Keratinocyte (primary cell): ENCODE data around the gene MUC2. TPM values are rescaled to one million over a fixed set of nuclear protein-coding genes. Genes with fewer than 3 reads are reported as not detected.

Experiments
- DNase-seq: peaks from one replicate; pipeline ENCODE4 v3.0.0-alpha.2; 2011; ENCODE audit warnings: low read depth, missing footprints, low spot score
- FAIRE-seq: peaks from 2 replicates; lab custom pipeline; 2011; peaks lifted over from hg19 to GRCh38; lab: Jason Lieb, UNC
- H2AFZ ChIP-seq: 2 replicates; pipeline ENCODE4 v1.6.0; 2012; ENCODE audit warnings: low read length, control low read depth, inconsistent platforms; ENCODE audit not compliant: control insufficient read depth
- H3K27ac ChIP-seq: 2 replicates; pipeline ENCODE4 v1.5.1; 2011; ENCODE audit warnings: low read length; ENCODE audit not compliant: control insufficient read depth, insufficient read depth
- H3K27me3 ChIP-seq: 3 replicates; pipeline ENCODE4 v1.6.0; 2011; ENCODE audit warnings: low read length; ENCODE audit not compliant: control insufficient read depth, insufficient read depth; ENCODE audit errors: extremely low read depth
- H3K36me3 ChIP-seq, 2 experiments: 2 replicates in 1 of 2; 3 replicates in 1 of 2; pipeline ENCODE4 v1.5.1; 2011; ENCODE audit warnings: low read length in 2 of 2, mild to moderate bottlenecking in 1 of 2; ENCODE audit not compliant: control insufficient read depth in 2 of 2, insufficient read depth in 2 of 2; ENCODE audit errors: extremely low read depth in 1 of 2
- H3K4me1 ChIP-seq: 3 replicates; pipeline ENCODE4 v1.5.1; 2011; ENCODE audit warnings: low read length; ENCODE audit not compliant: control insufficient read depth, insufficient read depth; ENCODE audit errors: extremely low read depth
- H3K4me2 ChIP-seq: 3 replicates; pipeline ENCODE4 v1.6.0; 2011; ENCODE audit warnings: low read depth, low read length; ENCODE audit not compliant: control insufficient read depth, insufficient read depth; ENCODE audit errors: extremely low read depth
- H3K4me3 ChIP-seq, 3 experiments: fragments of 200-600 bp in 1 of 3; sonication (generic) in 1 of 3; 2 replicates in 2 of 3; 3 replicates in 1 of 3; pipeline ENCODE4 v1.5.1; 2011 to 2016; ENCODE audit warnings: low read length in 3 of 3, mild to moderate bottlenecking in 3 of 3, control low read depth in 2 of 3, inconsistent platforms in 1 of 3, low read depth in 1 of 3, mixed read lengths in 1 of 3, mixed run types in 1 of 3, moderate library complexity in 1 of 3; ENCODE audit not compliant: control insufficient read depth in 2 of 3, insufficient read depth in 2 of 3; ENCODE audit errors: extremely low read depth in 1 of 3
- H3K79me2 ChIP-seq: 2 replicates; pipeline ENCODE4 v1.6.0; 2012; ENCODE audit warnings: low read length; ENCODE audit not compliant: control insufficient read depth, insufficient read depth
- H3K9ac ChIP-seq: 3 replicates; pipeline ENCODE4 v1.6.0; 2011; ENCODE audit warnings: low read length; ENCODE audit not compliant: control insufficient read depth, insufficient read depth; ENCODE audit errors: extremely low read depth
- H3K9me1 ChIP-seq: 3 replicates; pipeline ENCODE4 v1.6.0; 2011; ENCODE audit warnings: low read length; ENCODE audit not compliant: control insufficient read depth, insufficient read depth; ENCODE audit errors: extremely low read depth
- H3K9me3 ChIP-seq: 2 replicates; pipeline ENCODE4 v1.5.1; 2012; ENCODE audit warnings: low read depth, low read length; ENCODE audit not compliant: control insufficient read depth
- H4K20me1 ChIP-seq: 3 replicates; pipeline ENCODE4 v1.6.0; 2011; ENCODE audit warnings: low read length; ENCODE audit not compliant: control insufficient read depth, insufficient read depth; ENCODE audit errors: extremely low read depth
- CTCF ChIP-seq, 3 experiments: IDR thresholded peaks in 1 of 3; conservative IDR thresholded peaks in 1 of 3; optimal IDR thresholded peaks in 1 of 3; 2 replicates in 2 of 3; 3 replicates in 1 of 3; pipeline versions ENCODE3 to v1.5.1; 2011; ENCODE audit warnings: low read length in 3 of 3, mild to moderate bottlenecking in 3 of 3, moderate library complexity in 2 of 3, control low read depth in 1 of 3, inconsistent platforms in 1 of 3; ENCODE audit not compliant: insufficient read depth in 2 of 3; ENCODE audit errors: extremely low read depth in 1 of 3
- EZH2 ChIP-seq: IDR thresholded peaks from one replicate; pipeline ENCODE4 v1.6.1; 2012; ENCODE audit warnings: inconsistent platforms, mild to moderate bottlenecking, low read length, moderate library complexity
- dilution Hi-C: fragments of 300-500 bp; cut with MboI; formaldehyde crosslinking; loops from one replicate; pipeline ENCODE4 v1.7.0; 2020; ENCODE audit warnings: low sequenced_read_pairs; ENCODE audit not compliant: extremely low pct_ligation_motif_present
- polyA plus RNA-seq, 5 experiments: library from polyadenylated mRNA; depleted of rRNA in 3 of 5; stranded (reverse) in 3 of 5; stranded (forward) in 1 of 5; unstranded in 1 of 5; fragments of >200 nt; gene quantifications; 1 replicate in 1 of 5; 2 replicates in 3 of 5; 3 replicates in 1 of 5; pipeline versions ENCODE4 v1.2.1 to v1.2.3, GENCODE V29; 2011 to 2012; ENCODE audit warnings: missing spikeins in 2 of 5, low read depth in 1 of 5, low replicate concordance in 1 of 5

Gene MUC2
- polyA plus RNA-seq, 1 donor (not counting 4 experiments of a cell fraction or from before 2014, with no cell fraction given): not detected

GRCh38 chr11:1067812-1068496 is 6.7 kb upstream of the MUC2 start:
- Histone ChIP-seq H3K4me2 (no peak overlapping the region), H3K27me3 (no peaks in the 10 kb centered on the region), H2AFZ (no peak overlapping the region), H3K9ac (no peak overlapping the region), H3K4me1 (no peaks in the 10 kb centered on the region), H3K27ac (no peak overlapping the region), H3K36me3 (no peaks in the 10 kb centered on the region), H3K9me1 (no peaks in the 10 kb centered on the region), H3K4me3 (no peak overlapping the region), H4K20me1 (no peaks in the 10 kb centered on the region), H3K9me3 (no peaks in the 10 kb centered on the region), H3K79me2 (no peaks in the 10 kb centered on the region)
- FAIRE-seq (no peak), DNase-seq (no peak)
- dilution Hi-C loops: no loop called here
- no peak for TF ChIP-seq EZH2
- TF ChIP-seq CTCF (optimal IDR thresholded peaks at IDR 0.05 in 1 of 3, IDR thresholded peaks at IDR 0.05 in 1 of 3, conservative IDR thresholded peaks at IDR 0.05 in 1 of 3; ENCODE audit: extremely low read depth in 1 of 3, insufficient read depth in 2 of 3, low read length in 3 of 3): no peak

- Histone ChIP-seq H3K9me1 (no peaks in the 10 kb centered on the region), H4K20me1 (no peaks in the 10 kb centered on the region), H3K4me2 (no peak overlapping the region), H3K79me2 (no peaks in the 10 kb centered on the region), H3K4me1 (peaks cover 10% of the 10 kb centered on the region), H3K9me3 (no peaks in the 10 kb centered on the region), H3K9ac (no peak overlapping the region), H3K4me3 (no peak overlapping the region), H3K36me3 (no peaks in the 10 kb centered on the region), H2AFZ (no peak overlapping the region), H3K27me3 (no peaks in the 10 kb centered on the region), H3K27ac (no peak overlapping the region)
- DNase-seq (no peak), FAIRE-seq (no peak)
- dilution Hi-C loops: no loop called here
- no peak for TF ChIP-seq EZH2
- TF ChIP-seq CTCF (optimal IDR thresholded peaks at IDR 0.05 in 1 of 3, IDR thresholded peaks at IDR 0.05 in 1 of 3, conservative IDR thresholded peaks at IDR 0.05 in 1 of 3; ENCODE audit: extremely low read depth in 1 of 3, insufficient read depth in 2 of 3, low read length in 3 of 3): no peak
Measured at GRCh38 chr11:1069740-1070139, 4.9 kb upstream of the MUC2 start.
